D721Med (cell line): Measurements from ENCODE around the gene INTS7.
"Not testable (repeated sequence)": the region's sequence is repeated elsewhere in the genome, so short reads cannot be mapped to it uniquely, and the experiment has no call there.

Source experiments
- DNase-seq: peaks from one replicate; pipeline ENCODE4 v3.0.0; 2011; ENCODE audit warnings: low spot score; ENCODE audit not compliant: insufficient read length
- FAIRE-seq: peaks from 2 replicates; lab custom pipeline; 2011; peaks lifted over from hg19 to GRCh38; lab: Jason Lieb, UNC
- TF ChIP-seq, protein P1 (sequence below): IDR thresholded peaks from 2 replicates; pipeline ENCODE4 v1.5.1; 2012; ENCODE audit warnings: mild to moderate bottlenecking, control low read depth; ENCODE audit not compliant: insufficient read depth; ENCODE audit errors: missing control alignments

The INTS7 gene

DNA sequence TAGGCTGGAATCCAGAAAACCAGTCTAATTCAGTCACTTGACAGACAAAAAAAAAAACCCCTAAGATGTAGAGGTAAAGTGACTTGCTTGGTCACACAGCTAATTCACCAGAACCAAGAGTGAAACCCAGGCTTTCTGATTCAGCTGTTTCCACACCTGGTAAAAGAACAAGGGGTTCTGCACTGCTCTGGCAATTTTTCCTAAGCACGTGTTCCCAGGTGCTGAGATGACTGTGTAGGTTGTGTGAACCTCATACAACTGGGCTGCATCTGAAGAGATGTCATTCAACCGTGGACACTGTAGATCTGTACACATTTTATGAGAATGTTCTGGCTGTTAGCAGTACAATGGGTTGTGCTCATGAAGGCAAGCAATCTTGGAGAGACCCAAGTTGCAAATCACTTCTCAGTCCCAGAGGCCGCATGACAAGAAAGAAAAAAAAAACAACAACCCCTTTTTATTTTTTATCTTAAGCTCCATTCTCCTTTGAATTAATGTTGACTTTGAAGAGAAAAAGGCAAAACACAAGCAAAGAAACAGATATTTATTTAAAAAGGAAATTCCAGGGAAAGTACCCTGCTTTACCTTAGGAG is 95.4 kb downstream of the INTS7 start:
- TF ChIP-seq, protein P1, sequence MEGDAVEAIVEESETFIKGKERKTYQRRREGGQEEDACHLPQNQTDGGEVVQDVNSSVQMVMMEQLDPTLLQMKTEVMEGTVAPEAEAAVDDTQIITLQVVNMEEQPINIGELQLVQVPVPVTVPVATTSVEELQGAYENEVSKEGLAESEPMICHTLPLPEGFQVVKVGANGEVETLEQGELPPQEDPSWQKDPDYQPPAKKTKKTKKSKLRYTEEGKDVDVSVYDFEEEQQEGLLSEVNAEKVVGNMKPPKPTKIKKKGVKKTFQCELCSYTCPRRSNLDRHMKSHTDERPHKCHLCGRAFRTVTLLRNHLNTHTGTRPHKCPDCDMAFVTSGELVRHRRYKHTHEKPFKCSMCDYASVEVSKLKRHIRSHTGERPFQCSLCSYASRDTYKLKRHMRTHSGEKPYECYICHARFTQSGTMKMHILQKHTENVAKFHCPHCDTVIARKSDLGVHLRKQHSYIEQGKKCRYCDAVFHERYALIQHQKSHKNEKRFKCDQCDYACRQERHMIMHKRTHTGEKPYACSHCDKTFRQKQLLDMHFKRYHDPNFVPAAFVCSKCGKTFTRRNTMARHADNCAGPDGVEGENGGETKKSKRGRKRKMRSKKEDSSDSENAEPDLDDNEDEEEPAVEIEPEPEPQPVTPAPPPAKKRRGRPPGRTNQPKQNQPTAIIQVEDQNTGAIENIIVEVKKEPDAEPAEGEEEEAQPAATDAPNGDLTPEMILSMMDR, result no peak
- DNase-seq (no peak), FAIRE-seq (no peak)

DNA sequence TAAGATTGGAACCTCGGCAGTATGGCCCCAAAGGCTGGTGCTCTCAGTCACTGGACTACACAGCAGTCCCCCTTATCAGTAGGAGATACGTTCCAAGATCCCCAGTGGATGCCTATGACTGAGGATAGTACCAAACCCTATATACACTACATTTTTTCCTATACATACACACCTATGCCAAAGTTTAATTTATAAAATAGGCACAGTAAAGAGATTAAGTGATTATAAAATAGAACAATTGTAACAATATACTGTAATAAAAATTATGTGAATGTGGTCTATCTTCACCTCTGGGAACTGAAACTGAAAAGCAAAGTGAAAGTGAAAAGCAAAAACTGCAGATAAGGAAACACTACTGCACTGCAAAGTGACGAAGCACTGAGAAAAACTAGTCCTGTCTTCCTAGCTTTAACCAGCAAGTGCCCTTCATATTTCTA is 96.8 kb downstream of the INTS7 start:
- DNase-seq (no peak), FAIRE-seq (no peak)
- TF ChIP-seq, protein P1, result no peak

DNA sequence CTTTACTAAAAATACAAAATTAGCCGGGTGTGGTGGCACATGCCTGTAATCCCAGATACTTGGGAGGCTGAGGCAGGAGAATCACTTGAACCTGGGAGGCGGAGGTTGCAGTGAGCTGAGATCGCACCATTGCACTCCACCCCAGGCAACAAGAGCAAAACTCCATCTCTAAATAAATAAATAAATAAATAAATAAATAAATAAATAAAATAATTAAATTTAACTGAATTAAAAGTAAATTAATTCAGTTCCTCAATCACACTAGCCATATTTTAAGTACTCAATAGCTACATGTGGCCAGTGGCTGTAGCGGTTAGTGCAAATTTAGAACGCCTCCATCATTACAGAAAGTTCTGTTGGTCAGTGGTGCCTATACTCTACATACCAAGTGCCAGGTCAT is 97.9 kb downstream of the INTS7 start:
- not testable (repeated sequence) for FAIRE-seq, DNase-seq

DNA sequence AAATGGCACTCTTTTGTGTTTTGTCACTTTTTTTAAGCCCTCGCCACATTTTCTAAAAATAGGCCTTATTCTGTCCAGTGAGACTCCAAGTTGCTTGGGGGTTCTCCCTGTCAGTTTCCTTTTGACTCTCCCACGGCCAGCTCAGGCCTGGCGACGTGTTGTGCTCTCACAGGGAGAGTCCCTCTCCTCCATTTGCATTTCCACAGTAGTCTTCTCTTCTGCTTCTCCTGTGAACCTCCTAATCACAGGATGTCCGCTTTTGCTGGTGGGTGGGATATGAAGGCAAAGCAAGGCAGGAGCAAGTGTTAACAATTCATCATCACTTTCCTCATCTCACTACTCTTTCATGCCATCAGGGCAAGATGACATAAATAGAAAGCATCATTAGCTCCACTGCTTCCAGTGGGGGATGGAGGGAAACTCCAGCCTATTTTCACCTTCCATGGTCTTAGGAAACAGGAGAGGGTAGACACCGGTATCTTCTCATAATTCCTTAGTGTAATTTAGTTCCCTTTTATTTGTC is 99.8 kb downstream of the INTS7 start:
- no peak for DNase-seq
- TF ChIP-seq, protein P1, result no peak

DNA sequence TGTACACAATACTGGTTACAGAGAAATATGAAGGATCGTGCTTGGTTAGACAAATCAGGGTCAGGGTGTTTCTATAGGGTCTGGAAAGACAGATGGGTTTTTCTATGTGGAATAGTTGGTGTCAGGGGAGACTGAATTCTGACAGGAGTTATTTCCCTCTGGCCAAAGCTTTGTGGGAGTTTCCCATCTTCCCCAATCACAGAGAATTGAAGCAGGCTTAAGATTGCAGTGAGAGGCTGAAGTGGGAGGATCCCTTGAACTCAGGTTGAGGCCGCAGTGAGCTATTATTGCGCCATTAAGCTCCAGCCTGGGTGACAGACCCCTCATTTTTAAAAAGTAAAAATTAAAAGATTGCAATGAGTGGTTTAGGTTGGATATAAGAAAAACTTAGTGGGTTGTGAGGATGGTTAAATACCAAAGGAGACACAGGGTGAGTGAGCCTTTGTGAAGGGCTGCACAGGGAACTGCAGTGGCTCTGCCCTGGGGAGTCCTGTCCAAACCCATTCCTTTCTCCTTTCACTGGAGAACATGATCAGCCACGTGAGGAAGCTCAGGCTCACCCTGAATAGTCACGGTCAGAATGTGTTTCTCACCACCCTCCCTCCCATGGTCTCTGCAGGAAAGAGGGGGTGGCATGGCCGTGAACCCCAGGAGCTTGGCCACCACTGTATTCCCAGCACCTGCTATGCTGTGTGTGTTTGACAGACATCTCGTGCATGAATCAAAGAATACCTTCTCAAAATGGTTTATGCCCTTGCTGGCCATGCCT is 101.2 kb downstream of the INTS7 start:
- TF ChIP-seq, protein P1, result no peak
- no peak for FAIRE-seq
- no peak for DNase-seq

More for the DNA sequence above, 99.8 kb downstream of the INTS7 start:
- FAIRE-seq, result no peak

DNA sequence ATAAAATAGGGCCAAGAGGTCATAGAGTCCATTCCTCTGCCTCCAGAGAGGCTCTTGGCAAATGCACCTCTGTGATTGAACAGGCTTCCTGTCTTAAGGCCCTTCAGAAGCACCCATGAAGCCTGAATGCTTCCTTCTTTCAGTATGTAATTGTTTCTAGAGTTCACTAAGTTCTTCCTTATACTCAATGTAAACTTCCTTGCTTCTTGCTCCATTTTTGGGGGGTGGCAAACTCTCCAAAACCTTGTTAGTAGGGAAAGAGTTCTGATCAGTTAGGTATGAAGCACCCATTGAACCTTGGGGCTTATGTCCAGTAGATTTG is 102.5 kb downstream of the INTS7 start:
- TF ChIP-seq, protein P1, result no peak
- FAIRE-seq, result no peak
- no peak for DNase-seq

DNA sequence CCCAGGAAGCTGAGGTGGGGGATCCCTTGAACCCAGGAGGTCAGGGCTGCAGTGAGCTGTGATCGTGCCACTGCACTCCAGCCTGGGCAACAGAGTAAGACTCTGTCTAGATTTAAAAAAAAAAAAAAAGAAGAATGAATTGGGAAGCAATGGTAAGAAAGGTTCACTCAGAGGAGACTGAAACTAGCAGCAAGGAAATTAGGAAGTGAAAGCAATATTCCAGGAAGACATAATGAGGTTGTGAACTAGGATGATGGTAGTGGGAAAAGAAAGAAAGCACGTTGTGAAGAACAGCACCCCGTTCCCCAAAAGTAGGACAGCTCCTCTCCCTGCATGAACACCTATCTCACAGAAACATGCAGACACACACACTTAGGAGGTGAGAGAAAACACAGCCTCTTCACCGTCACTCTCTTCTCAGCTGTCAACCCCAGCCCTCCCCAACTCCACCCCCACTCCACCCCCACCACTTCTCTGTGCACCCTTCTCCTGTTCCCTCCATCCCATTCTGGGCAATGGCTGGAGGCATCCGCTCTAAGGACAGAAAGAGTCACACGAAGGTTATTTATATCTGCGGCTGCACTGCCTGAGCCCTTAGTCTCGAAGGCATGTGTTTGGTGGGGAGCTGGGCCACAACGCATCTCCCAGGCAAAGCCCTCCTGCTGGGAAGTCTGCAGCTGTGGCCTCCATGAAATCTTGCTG is 103.0 kb downstream of the INTS7 start:
- TF ChIP-seq, protein P1, result no peak
- FAIRE-seq, result no peak
- no peak for DNase-seq
